ENCODE results near the gene SSU72. TPM values are rescaled to one million over a fixed set of nuclear protein-coding genes. Genes with fewer than 3 reads are reported as not detected.

Gene SSU72
- total RNA-seq = 100 to 1,000 TPM; 107 to 118 TPM
- long read RNA-seq, full-length matches to known transcripts = 39 of 42 reads
- long read RNA-seq, partial matches to known transcripts = 3 of 42 reads
- long read RNA-seq, other reads (novel, unspliced or antisense) = 0 of 42 reads

GRCh38 chr1:1574721-1575537, at the start of gene SSU72:
Gene SSU72, minus strand, starts transcription at chr1:1574863. Its CDS starts 306 bp downstream, at chr1:1574557.
- ATAC-seq (peak; percentile 96 to 97), DNase-seq (peak; percentile 96)
- intact Hi-C loops (cut with DNase I) = loop anchor here in 1 of 2 donors (2.0 kb wide), 1 partner anchor 40 kb away; the partner anchor contains the start of gene MIB2

- ATAC-seq = no peak
- no peak for DNase-seq
Measured at GRCh38 chr1:1623631-1624442, 49.2 kb upstream of the SSU72 start.

GRCh38 chr1:1623181-1623630, 48.5 kb upstream of the SSU72 start:
- DNase-seq = no peak
- ATAC-seq = no peak
- intact Hi-C loops (cut with DNase I) = no loop called here

More at GRCh38 chr1:1623631-1624442, 49.2 kb upstream of the SSU72 start:
- intact Hi-C loops (cut with DNase I) = no loop called here

- DNase-seq (no peak), ATAC-seq (no peak)
- intact Hi-C loops (cut with DNase I) = no loop called here
Measured at GRCh38 chr1:1622788-1623094, 48.1 kb upstream of the SSU72 start.

- intact Hi-C loops (cut with DNase I) = no loop called here
- no peak for DNase-seq
Measured at GRCh38 chr1:1622010-1622787, 47.5 kb upstream of the SSU72 start.

GRCh38 chr1:1621173-1622009, 46.7 kb upstream of the SSU72 start:
- ATAC-seq (no peak), DNase-seq (no peak)
- intact Hi-C loops (cut with DNase I) = no loop called here

More at GRCh38 chr1:1622010-1622787, 47.5 kb upstream of the SSU72 start:
- no peak for ATAC-seq

GRCh38 chr1:1620433-1621139, 45.9 kb upstream of the SSU72 start:
- DNase-seq = no peak
- no peak for ATAC-seq
- intact Hi-C loops (cut with DNase I) = no loop called here

GRCh38 chr1:1619917-1620361, 45.3 kb upstream of the SSU72 start:
- intact Hi-C loops (cut with DNase I) = no loop called here

GRCh38 chr1:1618396-1619068, 43.9 kb upstream of the SSU72 start:
- no peak for DNase-seq
- intact Hi-C loops (cut with DNase I) = no loop called here
- no peak for ATAC-seq

More at GRCh38 chr1:1619917-1620361, 45.3 kb upstream of the SSU72 start:
- DNase-seq = peak; percentile 30
- no peak for ATAC-seq

GRCh38 chr1:1617925-1618324, 43.3 kb upstream of the SSU72 start:
- ATAC-seq (no peak), DNase-seq (no peak)
- intact Hi-C loops (cut with DNase I) = no loop called here

GRCh38 chr1:1617516-1617915, 42.9 kb upstream of the SSU72 start:
- intact Hi-C loops (cut with DNase I) = no loop called here
- DNase-seq (no peak), ATAC-seq (no peak)

- DNase-seq (peak; percentile 40), ATAC-seq (no peak)
- intact Hi-C loops (cut with DNase I) = no loop called here
Measured at GRCh38 chr1:1616838-1617237, 42.2 kb upstream of the SSU72 start.

GRCh38 chr1:1616045-1616790, 41.6 kb upstream of the SSU72 start:
- peak; percentile 9 to 32 for ATAC-seq
- intact Hi-C loops (cut with DNase I) = no loop called here
- peak; percentile 66 for DNase-seq

- intact Hi-C loops (cut with DNase I) = loop anchor here in 1 of 2 donors (2.0 kb wide), 1 partner anchor 41 kb away; the partner anchor contains the start of gene SSU72
- peak; percentile 94 to 96 for ATAC-seq
- peak; percentile 97 for DNase-seq
Measured at GRCh38 chr1:1615256-1616044, 40.8 kb upstream of the SSU72 start, which contains the start of gene MIB2. Gene MIB2, plus strand, starts transcription at chr1:1615500. Its CDS starts 7,953 bp downstream, at chr1:1623453.

- ATAC-seq (no peak), DNase-seq (no peak)
- intact Hi-C loops (cut with DNase I) = loop anchor here in 1 of 2 donors (2.0 to 5.0 kb wide), 2 partner anchors 40 to 53 kb away; partner anchors contain the start of gene SSU72
Measured at GRCh38 chr1:1614954-1615255, 40.2 kb upstream of the SSU72 start.

Data from left cardiac atrium (tissue), 4 donors.